Measurements from ENCODE around the gene UBE2I.

The UBE2I gene

DNA sequence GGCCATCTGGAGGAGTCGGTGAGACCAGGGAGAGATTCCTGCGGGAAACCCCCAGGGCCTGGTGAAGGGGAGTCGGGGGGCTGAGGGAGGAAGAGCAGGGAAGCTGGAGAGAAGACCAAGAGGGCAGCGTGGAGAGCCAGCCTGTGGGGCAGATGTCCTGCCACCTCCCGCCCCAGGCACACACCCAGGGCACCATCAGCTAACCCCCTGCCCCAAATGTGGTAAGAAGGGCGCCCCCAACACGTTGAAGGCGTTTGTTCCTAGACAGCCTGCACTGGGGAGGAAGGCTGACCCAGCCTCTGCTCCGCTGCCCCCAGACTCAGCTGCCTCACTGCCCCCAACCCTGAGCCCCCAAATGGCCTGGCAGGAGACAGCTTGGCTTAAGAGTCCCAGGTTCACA lies 25.3 kb downstream of the UBE2I start:
- TF ChIP-seq, protein P1, sequence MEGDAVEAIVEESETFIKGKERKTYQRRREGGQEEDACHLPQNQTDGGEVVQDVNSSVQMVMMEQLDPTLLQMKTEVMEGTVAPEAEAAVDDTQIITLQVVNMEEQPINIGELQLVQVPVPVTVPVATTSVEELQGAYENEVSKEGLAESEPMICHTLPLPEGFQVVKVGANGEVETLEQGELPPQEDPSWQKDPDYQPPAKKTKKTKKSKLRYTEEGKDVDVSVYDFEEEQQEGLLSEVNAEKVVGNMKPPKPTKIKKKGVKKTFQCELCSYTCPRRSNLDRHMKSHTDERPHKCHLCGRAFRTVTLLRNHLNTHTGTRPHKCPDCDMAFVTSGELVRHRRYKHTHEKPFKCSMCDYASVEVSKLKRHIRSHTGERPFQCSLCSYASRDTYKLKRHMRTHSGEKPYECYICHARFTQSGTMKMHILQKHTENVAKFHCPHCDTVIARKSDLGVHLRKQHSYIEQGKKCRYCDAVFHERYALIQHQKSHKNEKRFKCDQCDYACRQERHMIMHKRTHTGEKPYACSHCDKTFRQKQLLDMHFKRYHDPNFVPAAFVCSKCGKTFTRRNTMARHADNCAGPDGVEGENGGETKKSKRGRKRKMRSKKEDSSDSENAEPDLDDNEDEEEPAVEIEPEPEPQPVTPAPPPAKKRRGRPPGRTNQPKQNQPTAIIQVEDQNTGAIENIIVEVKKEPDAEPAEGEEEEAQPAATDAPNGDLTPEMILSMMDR (IDR thresholded peaks at IDR 0.05; ENCODE audit: low read depth, low read length, missing control alignments): no peak
- no peak for DNase-seq (ENCODE audit: extremely low read depth, low read depth)
- H3K4me3 ChIP-seq (replicated peaks; ENCODE audit: low read depth, low read length): no peak overlapping the region

DNA sequence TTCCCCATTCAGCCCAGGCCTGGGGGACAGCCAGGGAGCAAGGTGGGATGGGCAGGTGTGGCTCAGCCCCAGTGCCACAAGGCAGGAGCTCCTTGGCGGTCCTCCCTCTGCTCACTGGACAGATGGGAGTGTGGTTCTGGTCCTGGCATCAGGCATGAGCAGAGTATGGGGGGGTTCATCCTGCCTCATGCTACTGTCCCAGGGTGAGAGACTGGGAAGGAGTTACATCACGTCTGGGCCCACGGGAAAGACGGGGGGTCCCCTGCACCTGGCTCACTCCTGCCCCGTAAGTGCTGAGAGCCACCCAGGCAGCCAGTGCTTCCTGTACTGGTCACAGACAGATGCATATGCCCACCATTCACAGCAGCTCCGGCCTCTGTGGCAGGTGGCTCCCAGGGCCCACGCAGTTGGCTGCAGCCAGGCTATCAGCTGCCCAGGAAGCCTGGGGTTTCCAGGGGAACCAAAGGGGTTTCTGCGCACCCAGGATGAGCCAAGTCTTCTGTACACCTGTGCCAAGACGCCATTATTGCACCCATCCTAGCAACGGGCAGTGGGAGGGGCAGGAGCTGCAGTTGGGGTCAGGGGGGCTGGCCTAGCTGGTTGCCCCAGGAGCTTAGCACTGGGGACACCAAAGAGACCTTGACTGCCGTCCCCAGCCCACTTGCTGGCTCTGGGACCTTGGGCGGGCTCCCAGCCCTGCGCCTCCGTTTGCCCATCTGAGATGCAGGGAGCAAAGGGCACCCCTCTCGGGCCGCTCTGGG lies 26.0 kb downstream of the UBE2I start:
- TF ChIP-seq, protein P1 (IDR thresholded peaks at IDR 0.05; ENCODE audit: low read depth, low read length, missing control alignments): no peak
- no peak for DNase-seq (ENCODE audit: extremely low read depth, low read depth)
- no peak overlapping the region for H3K4me3 ChIP-seq (replicated peaks; ENCODE audit: low read depth, low read length)

DNA sequence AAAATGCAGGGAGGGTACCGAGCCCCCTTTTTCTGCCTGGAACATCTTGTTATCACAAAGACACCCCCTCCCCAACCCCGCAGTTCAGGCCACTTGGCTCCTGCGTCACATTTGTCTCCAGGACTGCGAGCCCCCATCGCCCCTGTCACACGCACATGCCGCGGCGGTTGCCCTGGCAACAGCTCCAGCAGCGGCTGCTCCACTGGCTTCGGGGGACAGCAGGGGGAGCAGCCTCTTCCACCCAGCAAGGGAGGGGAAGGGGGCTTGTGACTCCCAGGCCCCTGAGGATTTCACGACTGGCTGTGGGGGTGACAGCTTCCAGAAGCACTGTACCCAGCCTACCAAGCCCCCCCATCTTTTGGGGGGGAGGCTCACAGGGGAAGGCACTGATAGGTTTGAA lies 26.6 kb downstream of the UBE2I start:
- DNase-seq (ENCODE audit: extremely low read depth, low read depth): no peak
- TF ChIP-seq, protein P1 (IDR thresholded peaks at IDR 0.05; ENCODE audit: low read depth, low read length, missing control alignments): no peak

DNA sequence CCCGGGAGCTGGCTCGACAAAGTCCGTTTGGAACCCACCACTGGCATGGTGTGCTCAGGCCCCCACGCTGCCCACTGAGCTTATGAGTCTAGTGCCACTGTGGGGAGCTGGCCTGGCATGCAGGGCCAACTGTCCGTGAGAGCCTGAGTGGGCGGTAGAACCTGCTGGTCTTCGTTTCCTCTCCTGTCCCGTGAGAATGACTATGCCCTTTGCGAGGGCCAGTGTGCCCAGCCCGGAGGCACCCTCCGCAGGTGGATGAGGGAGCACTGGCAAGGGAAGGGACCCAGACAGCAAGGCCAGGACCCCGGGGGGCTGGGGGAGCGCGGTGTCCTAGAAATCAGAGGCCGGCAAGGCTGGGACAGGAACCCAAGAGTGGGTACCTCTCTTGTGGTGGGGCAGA lies 27.2 kb downstream of the UBE2I start:
- H3K4me3 ChIP-seq (replicated peaks; ENCODE audit: low read depth, low read length): no peak overlapping the region
- TF ChIP-seq, protein P1 (IDR thresholded peaks at IDR 0.05; ENCODE audit: low read depth, low read length, missing control alignments): no peak
- DNase-seq (ENCODE audit: extremely low read depth, low read depth): no peak

More for the DNA sequence above, 26.6 kb downstream of the UBE2I start:
- no peak overlapping the region for H3K4me3 ChIP-seq (replicated peaks; ENCODE audit: low read depth, low read length)

DNA sequence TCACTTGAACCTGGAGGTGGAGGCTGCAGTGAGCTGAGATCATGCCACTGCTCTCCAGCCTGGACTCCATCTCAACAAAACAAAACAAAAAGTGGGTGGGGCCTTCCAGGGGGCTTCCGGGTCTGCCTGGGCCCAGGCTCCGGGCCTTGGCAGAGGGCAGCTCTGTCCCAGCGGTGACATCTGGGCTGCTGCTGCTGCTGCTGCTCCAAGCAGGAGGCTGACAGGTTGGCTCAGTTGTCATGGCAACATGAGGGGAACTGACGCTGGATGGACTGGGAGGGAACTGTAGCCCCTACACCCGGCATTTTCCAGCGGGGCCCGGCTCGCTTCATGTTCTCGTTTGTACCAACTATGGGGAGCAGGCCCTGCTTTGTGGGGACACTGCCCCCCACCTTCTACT lies 28.1 kb downstream of the UBE2I start:
- no peak for DNase-seq (ENCODE audit: extremely low read depth, low read depth)
- TF ChIP-seq, protein P1 (IDR thresholded peaks at IDR 0.05; ENCODE audit: low read depth, low read length, missing control alignments): no peak
- no peak overlapping the region for H3K4me3 ChIP-seq (replicated peaks; ENCODE audit: low read depth, low read length)

DNA sequence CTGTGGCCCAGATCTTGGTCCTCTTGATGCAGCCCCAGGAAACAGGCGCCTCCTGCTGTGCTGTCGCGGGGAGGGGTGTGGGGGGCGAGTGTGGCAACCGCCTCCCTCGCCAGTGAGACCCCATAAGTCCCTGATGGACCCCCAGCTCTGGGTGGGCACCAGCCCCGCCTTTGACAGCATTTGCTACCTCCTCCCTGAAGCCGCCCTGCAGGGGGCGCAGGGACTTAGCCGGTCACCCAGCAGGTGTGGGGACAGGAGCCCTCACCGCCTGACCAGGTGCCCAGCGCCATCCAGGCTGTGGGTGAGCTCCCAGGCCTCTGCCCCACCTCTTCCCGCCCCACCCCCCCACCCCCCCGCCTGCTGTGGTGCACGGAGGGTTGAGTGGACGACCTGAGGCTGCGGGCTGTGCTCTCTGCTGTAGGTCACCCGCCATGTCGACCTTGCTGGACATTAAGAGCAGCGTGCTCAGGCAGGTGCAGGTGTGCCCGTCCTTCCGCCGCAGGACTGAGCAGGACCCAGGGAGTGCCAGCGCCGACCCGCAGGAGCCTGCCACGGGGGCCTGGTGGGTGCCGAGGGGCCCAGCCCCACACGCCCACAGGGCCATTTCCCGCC lies 28.8 kb downstream of the UBE2I start:
- TF ChIP-seq, protein P1 (IDR thresholded peaks at IDR 0.05; ENCODE audit: low read depth, low read length, missing control alignments): peak; percentile 39
- H3K4me3 ChIP-seq (replicated peaks; ENCODE audit: low read depth, low read length): no peak overlapping the region
- no peak for DNase-seq (ENCODE audit: extremely low read depth, low read depth)
